ENCODE data around the gene ZNF728.

ZNF728 gene

GRCh38 chr19:23015660-23016059, 12.7 kb upstream of the ZNF728 start:
- TF ChIP-seq TAF1 (IDR thresholded peaks at IDR 0.05; ENCODE audit: low read depth) (no peak), REST (IDR thresholded peaks at IDR 0.05; ENCODE audit: low read depth) (no peak), USF1 (IDR thresholded peaks at IDR 0.05) (no peak), MAX (IDR thresholded peaks at IDR 0.05) (no peak), CEBPB (IDR thresholded peaks at IDR 0.05) (no peak), ZBTB7A (IDR thresholded peaks at IDR 0.05; ENCODE audit: low read depth) (no peak)

GRCh38 chr19:22976248-22976647, 26.7 kb downstream of the ZNF728 start:
- TF ChIP-seq TCF12 (IDR thresholded peaks at IDR 0.05; ENCODE audit: low read depth) (no peak), FOXM1 (IDR thresholded peaks at IDR 0.05; ENCODE audit: borderline replicate concordance, low read depth) (no peak), TEAD4 (IDR thresholded peaks at IDR 0.05) (no peak), ZBTB7A (IDR thresholded peaks at IDR 0.05; ENCODE audit: low read depth) (no peak), MAX (IDR thresholded peaks at IDR 0.05) (no peak), EGR1 (IDR thresholded peaks at IDR 0.05) (no peak), YY1 (IDR thresholded peaks at IDR 0.05; ENCODE audit: low read depth) (no peak), RAD21 (IDR thresholded peaks at IDR 0.05; ENCODE audit: low read depth) (no peak), CEBPB (IDR thresholded peaks at IDR 0.05) (no peak), CREB1 (IDR thresholded peaks at IDR 0.05; ENCODE audit: low read depth) (no peak), USF1 (IDR thresholded peaks at IDR 0.05) (no peak), EP300 (IDR thresholded peaks at IDR 0.05; ENCODE audit: borderline replicate concordance) (no peak), NFIC (IDR thresholded peaks at IDR 0.05) (no peak)

- no peak for TF ChIP-seq TCF12 (IDR thresholded peaks at IDR 0.05; ENCODE audit: low read depth)
- TF ChIP-seq USF1 (IDR thresholded peaks at IDR 0.05) = 0 out of 2 replicates have a peak, but pooled peaks have one; percentile 14
- TF ChIP-seq REST (IDR thresholded peaks at IDR 0.05; ENCODE audit: low read depth) = no peak
- TF ChIP-seq EP300 (IDR thresholded peaks at IDR 0.05; ENCODE audit: borderline replicate concordance) = no peak
- TF ChIP-seq MAX (IDR thresholded peaks at IDR 0.05) = no peak
- TF ChIP-seq TAF1 (IDR thresholded peaks at IDR 0.05; ENCODE audit: low read depth) = no peak
Observed at GRCh38 chr19:22945560-22945959, 57.4 kb downstream of the ZNF728 start.

- TF ChIP-seq YY1 (IDR thresholded peaks at IDR 0.05; ENCODE audit: low read depth) (no peak), TAF1 (IDR thresholded peaks at IDR 0.05; ENCODE audit: low read depth) (no peak)
Observed at GRCh38 chr19:22935151-22935550, 67.8 kb downstream of the ZNF728 start.

Data from Ishikawa (cell line).